ELR (cell line): Measurements from ENCODE around the gene ADAMTSL1.

ENCODE experiments used
- DNase-seq: peaks from one replicate; pipeline ENCODE4 v3.0.0-alpha.2; 2015; ENCODE audit warnings: low read depth

ADAMTSL1 gene

GRCh38 chr9:18501949-18502348 is 28.0 kb downstream of the ADAMTSL1 start:
- no peak for DNase-seq

DNA sequence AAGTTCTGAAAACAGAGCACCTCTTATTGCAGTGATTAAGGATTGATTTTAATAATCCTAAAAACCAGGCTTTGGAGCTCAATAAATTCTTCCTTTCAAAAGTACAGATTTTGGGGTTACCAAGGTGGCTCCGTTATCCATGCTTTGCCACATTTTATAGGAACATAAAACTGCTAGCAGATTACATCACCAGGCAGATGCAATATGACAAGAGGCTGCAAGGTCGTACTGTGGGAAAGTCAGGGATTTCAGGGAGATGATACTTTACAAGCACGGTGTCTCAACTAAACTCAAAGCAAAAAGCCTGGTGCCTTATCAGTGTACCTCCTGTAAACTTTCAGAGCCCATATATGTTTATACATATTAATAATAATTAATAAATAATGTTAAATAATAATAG is 28.6 kb downstream of the ADAMTSL1 start:
- DNase-seq, result no peak

GRCh38 chr9:18504707-18505106 is 30.8 kb downstream of the ADAMTSL1 start:
- DNase-seq, result no peak

- no peak for DNase-seq
Measured at GRCh38 chr9:18507151-18507550, 33.2 kb downstream of the ADAMTSL1 start.

DNA sequence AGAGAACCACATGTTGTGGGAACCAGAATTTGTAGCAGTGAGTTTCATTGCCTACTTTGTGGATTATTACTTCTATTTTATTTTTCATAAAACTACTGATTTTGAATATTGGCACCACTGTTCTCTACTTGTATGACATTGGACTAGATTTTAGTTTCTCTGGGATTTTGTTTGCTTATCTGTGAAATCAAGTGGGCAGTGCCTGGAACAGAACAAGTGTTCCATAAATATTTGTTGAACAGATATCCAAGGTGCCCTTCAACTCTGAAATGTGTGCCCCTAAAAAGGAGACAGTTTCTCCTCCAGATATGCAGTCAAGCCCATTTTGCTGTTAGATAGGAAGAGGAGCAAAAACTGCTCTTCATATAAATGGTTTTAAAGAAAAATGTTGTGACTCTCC is 42.6 kb downstream of the ADAMTSL1 start:
- DNase-seq, result no peak

- DNase-seq, result no peak
Measured at GRCh38 chr9:18516965-18517364, 43.0 kb downstream of the ADAMTSL1 start.

DNA sequence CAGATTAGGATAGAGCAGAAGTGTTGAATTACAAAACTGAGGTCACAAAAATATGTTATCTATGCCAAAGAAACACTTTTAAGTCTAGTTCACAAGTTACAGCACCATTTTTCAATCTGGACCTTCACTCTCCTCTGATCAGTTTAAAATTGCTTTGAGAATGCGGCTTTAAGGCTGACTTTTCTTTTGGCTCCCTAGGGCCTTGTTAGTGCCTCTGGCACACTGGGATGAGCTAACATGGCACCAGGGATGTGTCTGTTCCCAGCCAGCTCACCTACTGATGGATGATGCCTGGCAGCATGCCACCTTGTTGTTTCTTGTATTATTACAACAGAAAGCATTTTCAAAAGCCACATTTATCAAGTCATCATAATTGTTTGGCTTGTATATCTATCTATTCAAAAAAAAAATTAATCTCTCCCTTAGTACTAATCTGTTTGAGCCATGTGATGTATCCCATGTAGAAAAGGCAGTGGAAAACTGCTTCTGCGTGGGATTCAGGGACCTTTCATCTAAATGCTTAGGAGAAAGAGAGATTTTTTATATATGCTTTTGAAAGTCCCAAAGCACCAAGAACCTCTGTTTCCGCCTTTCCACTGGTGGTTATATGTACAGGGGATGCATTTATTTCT is 46.6 kb downstream of the ADAMTSL1 start:
- no peak for DNase-seq

- DNase-seq, result no peak
Measured at GRCh38 chr9:18526685-18527084, 52.7 kb downstream of the ADAMTSL1 start.

GRCh38 chr9:18531136-18532065 is 57.4 kb downstream of the ADAMTSL1 start:
- DNase-seq, result peak; percentile 8

GRCh38 chr9:18534611-18535010 is 60.7 kb downstream of the ADAMTSL1 start:
- no peak for DNase-seq

- DNase-seq, result no peak
Measured at GRCh38 chr9:18536554-18536953, 62.6 kb downstream of the ADAMTSL1 start.

DNA sequence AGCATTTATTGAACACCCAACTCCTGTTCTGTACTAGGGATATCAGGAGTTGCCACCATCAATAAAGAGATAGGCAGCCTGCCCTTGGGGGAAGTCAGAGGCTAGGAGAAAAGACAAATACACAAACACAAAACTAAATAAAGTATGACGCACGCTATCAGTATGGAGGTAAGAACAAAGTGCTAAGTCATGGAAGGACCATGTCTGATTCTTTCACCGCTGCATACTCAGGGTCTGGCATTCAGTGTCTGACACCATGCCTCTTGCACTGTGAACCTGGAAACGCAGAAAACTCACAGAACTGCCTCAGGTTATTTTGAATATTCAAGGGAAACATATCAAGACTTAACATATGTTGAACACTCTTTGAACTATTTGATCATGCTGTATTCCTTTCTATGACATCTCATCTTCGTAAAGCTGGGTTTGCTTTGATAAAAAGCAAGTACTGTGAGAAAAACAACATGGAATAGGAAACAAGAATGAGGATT is 65.3 kb downstream of the ADAMTSL1 start:
- DNase-seq, result no peak

DNA sequence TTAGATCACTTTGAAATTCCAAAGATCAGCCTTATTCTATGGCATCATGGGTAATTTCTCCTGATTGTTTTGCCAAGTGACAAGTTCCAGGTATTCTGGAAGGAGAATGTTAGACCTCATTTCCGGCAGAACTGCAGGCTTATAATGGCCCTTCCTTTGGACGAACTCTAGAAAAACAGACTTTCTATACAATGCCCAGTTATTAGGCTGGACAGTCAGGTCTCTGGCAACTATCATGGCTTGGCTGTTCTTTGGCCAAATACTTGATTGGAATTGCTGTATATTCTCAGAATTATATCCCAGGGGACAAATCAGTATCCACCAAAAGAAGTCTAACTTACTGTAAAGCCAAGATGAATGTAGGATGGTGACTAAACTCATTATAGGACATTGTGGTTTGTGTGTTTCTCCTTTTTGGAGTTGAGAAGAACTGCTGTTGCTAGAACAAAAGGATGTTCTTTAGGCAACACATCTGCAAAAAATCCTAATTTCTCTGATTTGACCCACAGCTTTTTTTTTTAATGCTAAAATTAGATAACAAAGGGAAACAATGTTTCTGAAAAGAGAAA is 69.0 kb downstream of the ADAMTSL1 start:
- peak; percentile 67 for DNase-seq

GRCh38 chr9:18543406-18544192 is 69.6 kb downstream of the ADAMTSL1 start:
- DNase-seq, result peak; percentile 92

- DNase-seq, result peak; percentile 80
Measured at GRCh38 chr9:18544456-18544855, 70.5 kb downstream of the ADAMTSL1 start.

GRCh38 chr9:18545636-18546360 is 71.8 kb downstream of the ADAMTSL1 start:
- no peak for DNase-seq

DNA sequence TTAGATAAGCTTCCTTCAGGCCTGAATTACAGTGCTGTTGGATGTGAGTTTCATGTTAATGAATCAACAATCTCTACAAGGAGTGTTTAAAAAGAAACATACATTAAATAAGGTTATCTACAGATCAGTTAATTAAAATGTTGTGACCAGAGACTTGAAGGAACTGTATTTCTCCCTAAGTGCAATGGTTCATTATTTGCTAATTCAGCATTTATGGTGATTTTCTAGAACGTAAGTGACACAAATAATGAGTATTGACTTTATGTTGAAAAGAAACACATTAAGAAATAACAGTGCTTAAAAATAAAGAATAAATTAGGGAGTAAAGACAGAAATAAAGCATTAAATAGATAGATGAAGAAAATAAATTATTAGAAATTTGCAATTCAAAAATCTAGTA is 74.5 kb downstream of the ADAMTSL1 start:
- DNase-seq, result no peak

GRCh38 chr9:18549772-18550171 is 75.8 kb downstream of the ADAMTSL1 start:
- no peak for DNase-seq

DNA sequence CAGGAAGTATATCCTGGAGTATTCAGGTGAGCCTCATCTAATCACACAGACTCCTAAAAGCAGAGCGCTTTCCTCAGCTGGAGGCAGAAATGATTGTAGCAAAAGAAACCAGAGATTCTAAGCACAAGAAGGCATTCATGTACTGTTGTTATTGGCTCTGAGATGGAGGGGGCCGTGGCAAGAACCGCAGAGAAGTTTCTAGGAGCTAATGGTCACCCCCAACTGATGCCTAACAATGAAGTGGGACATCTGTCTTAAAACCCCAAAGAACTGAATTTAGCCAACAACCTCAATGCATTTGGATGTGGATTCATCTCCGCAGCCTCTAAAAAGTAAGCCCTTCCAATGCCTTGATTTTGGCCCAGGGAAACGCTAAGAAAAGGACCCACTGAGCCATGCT is 76.3 kb downstream of the ADAMTSL1 start:
- DNase-seq, result no peak

GRCh38 chr9:18554244-18554643 is 80.3 kb downstream of the ADAMTSL1 start:
- no peak for DNase-seq

- no peak for DNase-seq
Measured at GRCh38 chr9:18555105-18555883, 81.3 kb downstream of the ADAMTSL1 start.
